ENCODE data around the gene COTL1.
"Not testable (repeated sequence)": the region's sequence is repeated elsewhere in the genome, so short reads cannot be mapped to it uniquely, and the experiment has no call there.

Gene COTL1

GRCh38 chr16:84526794-84527531 is 90.9 kb downstream of the COTL1 start:
- DNase-seq, result no peak

DNA sequence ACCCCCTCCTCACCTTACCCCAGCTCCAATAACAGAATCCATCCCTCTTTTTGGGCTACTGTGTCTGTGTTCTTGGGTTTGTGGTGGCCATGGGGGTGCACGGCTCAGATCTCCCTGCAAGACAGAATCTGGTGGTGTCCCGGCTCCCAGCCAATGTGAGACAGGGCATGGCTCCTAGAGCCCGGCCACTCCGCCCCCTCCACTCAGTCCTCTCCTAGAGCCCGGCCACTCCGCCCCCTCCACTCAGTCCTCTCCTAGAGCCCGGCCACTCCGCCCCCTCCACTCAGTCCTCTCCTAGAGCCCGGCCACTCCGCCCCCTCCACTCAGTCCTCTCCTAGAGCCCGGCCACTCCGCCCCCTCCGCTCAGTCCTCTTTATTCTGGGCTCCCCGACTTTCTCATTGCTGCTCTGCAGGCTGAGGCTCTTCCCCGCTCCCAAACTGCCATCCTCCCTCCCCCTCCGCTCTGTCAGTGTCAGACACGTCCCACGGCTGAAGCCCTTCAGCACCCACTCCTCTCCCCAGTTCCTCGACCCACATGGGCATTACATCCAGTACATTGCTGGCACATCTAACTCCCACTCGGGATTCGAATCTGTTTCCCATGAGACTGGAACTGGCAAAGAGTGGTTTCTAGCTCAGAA is 92.8 kb downstream of the COTL1 start:
- not testable (repeated sequence) for DNase-seq

- no peak for DNase-seq
Measured at GRCh38 chr16:84524346-84524920, 93.4 kb downstream of the COTL1 start.

DNA sequence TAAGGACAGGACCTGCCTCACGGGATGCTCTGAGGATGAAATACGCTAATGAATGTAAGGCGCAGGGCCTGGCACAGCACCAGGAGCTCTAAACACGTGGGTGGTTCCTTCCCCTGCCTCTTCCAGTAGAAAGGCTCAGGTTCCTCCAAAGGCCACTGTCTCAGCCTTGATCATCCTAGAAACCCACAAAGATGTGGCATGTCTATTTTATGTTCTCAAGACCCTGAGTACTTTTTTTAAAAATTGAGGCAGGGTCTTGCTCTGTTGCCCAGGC is 96.4 kb downstream of the COTL1 start:
- no peak for DNase-seq

GRCh38 chr16:84520725-84521496 is 97.0 kb downstream of the COTL1 start:
- no peak for DNase-seq

- no peak for DNase-seq
Measured at GRCh38 chr16:84519855-84520254, 98.0 kb downstream of the COTL1 start.

- peak; percentile 74 for DNase-seq
Measured at GRCh38 chr16:84518804-84519341, 99.0 kb downstream of the COTL1 start.

GRCh38 chr16:84518220-84518619 is 99.7 kb downstream of the COTL1 start:
- not testable (repeated sequence) for DNase-seq

DNA sequence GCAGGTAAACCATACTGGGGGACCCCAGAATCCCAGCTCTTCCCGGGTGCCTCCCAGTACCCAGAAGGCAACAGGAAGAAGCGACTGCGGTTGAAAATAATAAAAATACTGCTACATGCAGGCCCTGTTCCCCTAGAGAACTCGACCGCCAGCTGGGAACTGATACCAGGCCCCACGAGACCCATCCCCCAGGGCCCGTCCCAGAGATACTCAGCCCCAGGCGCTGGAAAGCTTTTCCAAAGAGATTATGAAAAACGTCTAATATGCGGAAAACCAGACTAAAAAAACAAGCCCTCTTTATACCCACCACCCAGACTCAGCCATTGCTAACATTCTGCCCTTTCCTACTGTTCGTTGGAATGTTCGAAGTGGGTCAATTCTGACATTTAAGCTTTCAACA is 100.5 kb downstream of the COTL1 start:
- no peak for DNase-seq

All from CD4-positive, alpha-beta T cell treated with Interleukin-17A for 1 hour (primary cell).